NCI-H1092 (cell line): ENCODE results near the gene MEGF6.
A peak's percentile ranks its signal among the peaks of the same experiment; 100 is the strongest.

ENCODE experiments used
- DNase-seq: peaks from one replicate; lab custom pipeline; 2025; lab: John Stamatoyannopoulos, UW

The MEGF6 gene

GRCh38 chr1:3611170-3612019 is at the start of gene MEGF6:
Gene MEGF6 (minus strand): TSS chr1:3611508. CDS start chr1:3611268, 240 bp downstream.
- no peak for DNase-seq

GRCh38 chr1:3660704-3661103 is 49.4 kb upstream of the MEGF6 start:
- no peak for DNase-seq

GRCh38 chr1:3659093-3659492 is 47.8 kb upstream of the MEGF6 start:
- no peak for DNase-seq

GRCh38 chr1:3658231-3658615 is 46.9 kb upstream of the MEGF6 start:
- DNase-seq = no peak

GRCh38 chr1:3657578-3658230 is 46.4 kb upstream of the MEGF6 start:
- no peak for DNase-seq

GRCh38 chr1:3657096-3657475 is 45.8 kb upstream of the MEGF6 start:
- no peak for DNase-seq

- no peak for DNase-seq
Measured at GRCh38 chr1:3656450-3657095, 45.3 kb upstream of the MEGF6 start.

- DNase-seq = no peak
Measured at GRCh38 chr1:3654549-3655281, 43.4 kb upstream of the MEGF6 start.

GRCh38 chr1:3653286-3653618 is 41.9 kb upstream of the MEGF6 start:
- DNase-seq = no peak

GRCh38 chr1:3652548-3653285 is 41.4 kb upstream of the MEGF6 start:
- no peak for DNase-seq

- no peak for DNase-seq
Measured at GRCh38 chr1:3651930-3652547, 40.7 kb upstream of the MEGF6 start, which contains the start of gene TP73. Gene TP73 (plus strand): TSS chr1:3652516. CDS start chr1:3682366, 29,850 bp downstream.

- no peak for DNase-seq
Measured at GRCh38 chr1:3651026-3651929, 40.0 kb upstream of the MEGF6 start.

- no peak for DNase-seq
Measured at GRCh38 chr1:3650248-3651025, 39.1 kb upstream of the MEGF6 start.

- peak; percentile 78 for DNase-seq
Measured at GRCh38 chr1:3649342-3650247, 38.3 kb upstream of the MEGF6 start, which contains the start of gene WRAP73. Gene WRAP73 (minus strand): TSS chr1:3650103. CDS start chr1:3649999, 104 bp downstream.

- DNase-seq = no peak
Measured at GRCh38 chr1:3646596-3646995, 35.3 kb upstream of the MEGF6 start.

- no peak for DNase-seq
Measured at GRCh38 chr1:3645666-3646355, 34.5 kb upstream of the MEGF6 start.

- DNase-seq = no peak
Measured at GRCh38 chr1:3645247-3645646, 33.9 kb upstream of the MEGF6 start.
